GM19372 (cell line): ENCODE results near the gene RPS27.

Experiments used
- ATAC-seq: cut with Tn5 transposase; IDR thresholded peaks from one replicate; pipeline ENCODE4 v1.9.1; 2021; ENCODE audit warnings: mild to moderate bottlenecking, low read depth, moderate library complexity; ENCODE audit not compliant: unreplicated experiment

The RPS27 gene

DNA sequence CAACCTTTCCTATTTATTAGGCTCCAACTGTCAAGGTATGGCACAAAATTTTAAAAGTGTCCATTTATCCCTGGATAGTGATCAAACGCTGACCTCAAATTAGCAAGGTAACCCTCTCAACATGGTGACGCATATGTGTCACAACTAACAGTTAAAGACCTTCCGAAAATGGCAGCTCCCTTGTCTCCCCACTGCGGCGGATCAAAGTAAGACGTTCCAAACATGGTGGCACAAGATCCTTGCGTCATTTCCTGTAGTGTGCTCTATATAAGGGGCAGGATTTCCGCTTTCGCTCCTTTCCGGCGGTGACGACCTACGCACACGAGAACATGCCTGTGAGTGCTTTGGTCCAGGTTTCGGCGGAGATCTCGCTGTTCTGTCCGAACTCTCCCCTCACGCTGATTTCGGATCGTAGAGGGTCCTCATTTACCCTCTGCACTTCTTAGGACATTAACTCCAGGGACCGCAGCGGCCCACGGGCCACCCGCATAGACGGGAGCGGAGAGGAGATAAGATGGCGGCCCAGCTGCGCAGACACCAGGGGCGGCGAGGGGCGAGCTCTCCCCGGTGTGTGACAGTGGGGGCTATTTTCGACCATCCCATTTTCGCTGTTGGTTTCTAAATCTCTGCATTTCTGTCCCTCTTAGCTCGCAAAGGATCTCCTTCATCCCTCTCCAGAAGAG lies at the start of gene RPS27:
RPS27 (plus strand) TSS at position 295 of the 683 bp plus-strand sequence; CDS start at position 330, 35 bp downstream.
- ATAC-seq, result peak; percentile 67

DNA sequence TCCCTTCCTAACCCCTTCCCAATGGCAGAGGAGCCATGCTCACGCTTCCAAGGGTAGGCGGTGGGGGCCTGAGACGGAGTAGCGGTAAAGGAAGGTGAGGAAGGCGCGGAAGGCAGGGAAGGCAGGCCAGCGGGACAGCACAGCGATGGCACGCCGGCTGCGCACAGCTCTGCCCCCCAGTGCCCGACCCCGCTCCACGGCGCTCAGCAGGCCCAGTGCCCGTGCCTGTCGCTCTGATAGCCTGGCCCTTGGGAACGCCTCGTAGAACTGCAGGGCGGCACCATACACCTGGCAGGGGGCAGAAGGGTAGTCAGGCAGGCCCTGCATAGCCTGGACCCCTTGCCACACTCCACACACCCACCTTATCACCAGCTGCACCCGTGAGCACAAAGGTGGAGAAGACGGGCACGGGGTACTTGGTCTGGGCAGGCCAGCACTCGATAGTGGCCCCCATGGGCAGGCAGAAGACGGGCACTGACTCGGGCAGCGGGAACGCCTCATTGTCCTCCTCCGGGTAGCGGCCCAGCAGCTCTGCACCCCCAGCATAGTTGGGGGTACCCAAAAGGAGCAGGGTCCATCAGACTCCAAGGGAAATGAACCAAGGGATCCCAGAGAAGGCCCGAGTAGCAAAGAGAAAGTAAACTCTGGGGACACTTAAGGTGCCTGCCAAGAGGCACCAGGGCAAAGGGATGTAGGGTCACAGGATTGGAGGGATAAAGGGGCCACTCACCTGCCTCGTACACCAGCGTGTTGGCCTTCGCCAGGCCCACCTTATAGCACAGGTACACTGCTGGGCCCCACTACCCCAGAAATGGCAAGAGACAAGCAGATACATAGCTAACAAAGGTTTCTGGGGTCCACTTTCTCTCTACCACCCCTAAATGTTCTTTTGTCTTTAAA lies 48.5 kb upstream of the RPS27 start:
- no peak for ATAC-seq

- ATAC-seq, result no peak
These were observed 47.6 kb upstream of the RPS27 start for GRCh38 chr1:153942766-153943549.

DNA sequence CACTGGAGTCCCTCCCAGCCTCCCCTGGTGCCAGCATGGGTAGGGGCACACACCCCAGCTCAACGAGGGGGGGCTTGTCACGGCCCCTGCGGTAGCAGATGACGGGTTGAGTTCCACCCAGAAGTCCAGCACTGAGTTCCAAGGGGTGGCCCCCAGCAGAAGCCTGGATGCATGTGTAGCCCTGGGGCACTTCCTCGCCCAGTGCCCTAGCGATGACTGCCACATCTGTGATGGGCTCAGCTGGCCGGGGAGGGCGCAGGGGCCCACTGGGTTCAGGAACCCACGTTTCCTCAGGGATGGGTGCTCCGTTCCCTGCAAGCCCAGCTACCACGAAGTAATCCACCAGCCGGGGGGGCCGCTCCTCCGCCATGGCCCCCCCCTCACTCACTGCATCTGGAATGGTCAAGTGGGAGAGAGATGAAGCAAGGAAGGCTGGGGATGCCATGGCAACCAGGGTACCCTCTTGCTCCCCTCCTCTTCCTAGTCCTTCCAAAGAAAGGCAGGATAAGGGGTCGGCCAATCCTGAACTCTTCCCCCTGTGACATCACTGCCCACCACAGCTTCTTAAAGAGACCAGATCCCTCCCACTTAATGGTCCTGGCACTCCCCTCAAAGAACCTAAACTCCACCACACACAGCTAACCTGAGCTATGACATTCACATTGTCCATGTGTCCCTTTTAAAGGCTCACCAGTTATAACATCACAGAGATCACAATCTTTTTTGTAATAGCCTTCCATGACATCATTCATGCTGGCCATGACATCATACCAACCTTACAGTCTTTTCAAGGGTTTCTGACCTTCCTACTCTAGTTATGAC lies 46.3 kb upstream of the RPS27 start:
- no peak for ATAC-seq

GRCh38 chr1:153944827-153945117 lies 45.8 kb upstream of the RPS27 start:
- no peak for ATAC-seq

- ATAC-seq, result no peak
These were observed 45.3 kb upstream of the RPS27 start for GRCh38 chr1:153945131-153945794.

DNA sequence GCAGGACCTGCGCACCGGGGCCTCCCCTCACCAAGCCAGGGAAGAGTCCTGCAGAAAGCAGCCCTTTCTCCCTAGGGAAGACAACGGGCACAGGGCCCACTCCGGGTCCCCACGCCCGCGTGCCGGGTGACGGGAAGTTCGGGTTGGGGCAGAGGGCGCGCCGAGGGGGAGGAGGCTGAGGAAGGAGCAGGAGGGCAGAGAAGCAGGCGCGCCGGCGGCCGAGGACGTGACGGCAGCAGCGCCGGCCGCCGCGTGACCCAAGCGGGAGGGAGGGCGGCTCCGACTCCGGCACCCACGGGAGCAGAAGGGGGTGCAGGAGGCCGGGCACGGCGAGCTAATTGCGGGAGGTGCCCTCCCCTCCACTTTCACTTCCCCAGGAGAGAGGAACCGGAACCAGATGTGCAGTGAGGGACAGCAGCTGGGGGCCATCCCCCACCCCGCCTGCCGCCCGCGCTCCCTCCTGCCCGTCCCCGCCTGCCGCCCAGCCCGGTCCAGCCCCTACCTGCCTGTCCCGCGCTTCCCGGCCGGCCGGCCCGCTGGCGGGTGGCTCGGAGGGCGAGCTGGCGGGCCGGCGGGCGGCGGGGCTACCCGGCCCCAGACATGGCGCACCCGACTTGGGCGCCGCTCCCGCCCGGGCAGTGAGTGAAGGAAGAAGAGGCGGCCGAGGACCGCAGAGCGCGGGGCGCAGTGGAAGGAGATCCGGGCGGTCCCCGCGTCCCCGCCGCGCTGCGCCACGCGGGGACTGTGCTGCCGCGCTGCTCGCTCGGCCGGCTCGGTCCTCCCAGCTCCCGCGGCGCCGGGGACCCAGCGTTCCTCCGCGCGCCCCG lies 44.6 kb upstream of the RPS27 start:
- ATAC-seq, result peak; percentile 66

GRCh38 chr1:153946622-153947241 lies 43.8 kb upstream of the RPS27 start, which contains the start of gene DENND4B:
DENND4B (minus strand) TSS chr1:153946718; CDS start chr1:153944374, 2,344 bp downstream.
- ATAC-seq, result peak; percentile 69

DNA sequence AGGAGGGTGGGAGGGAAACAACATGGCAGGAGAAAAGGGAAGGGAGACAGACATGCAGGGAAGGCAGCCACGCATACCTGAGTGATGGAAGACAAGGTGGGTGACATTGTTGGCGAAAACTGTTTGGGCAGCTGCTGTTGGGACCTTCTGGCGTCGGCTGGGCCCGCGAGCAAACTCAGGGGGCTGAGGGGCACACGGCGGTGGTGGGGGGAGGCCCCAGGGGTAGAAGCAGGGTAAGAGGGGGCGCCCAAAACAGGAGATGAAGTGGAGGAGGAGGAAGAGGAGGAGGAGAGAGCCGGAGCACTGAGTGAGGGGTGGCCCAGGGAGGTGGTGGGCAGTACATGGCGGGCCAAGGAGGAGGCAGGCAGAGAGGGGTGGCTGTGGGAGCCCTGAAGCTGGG lies 39.4 kb upstream of the RPS27 start:
- ATAC-seq, result no peak

- no peak for ATAC-seq
These were observed 38.8 kb upstream of the RPS27 start for GRCh38 chr1:153951801-153952200.

- no peak for ATAC-seq
These were observed 36.6 kb upstream of the RPS27 start for GRCh38 chr1:153953859-153954365.

GRCh38 chr1:153954826-153955225 lies 35.7 kb upstream of the RPS27 start:
- no peak for ATAC-seq

- ATAC-seq, result no peak
These were observed 33.4 kb upstream of the RPS27 start for GRCh38 chr1:153956997-153957715.

DNA sequence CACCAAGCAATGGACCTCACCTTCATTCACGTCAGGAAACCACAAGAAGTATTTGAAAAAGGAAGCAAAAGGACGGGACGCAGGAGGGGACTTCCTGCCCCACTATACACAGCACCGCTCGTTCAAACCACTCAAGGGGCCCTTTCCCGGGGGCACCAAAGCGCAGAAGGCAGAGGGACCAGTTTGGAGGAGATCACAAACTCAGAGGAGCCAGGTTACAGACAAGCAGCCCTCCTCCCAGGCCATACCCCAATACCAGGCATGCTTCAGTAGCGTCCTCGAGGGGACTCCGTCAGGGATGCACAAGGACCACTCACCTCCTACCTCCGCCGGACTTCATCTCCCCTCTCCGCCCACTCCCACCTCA lies 32.8 kb upstream of the RPS27 start:
- peak; percentile 7 for ATAC-seq

DNA sequence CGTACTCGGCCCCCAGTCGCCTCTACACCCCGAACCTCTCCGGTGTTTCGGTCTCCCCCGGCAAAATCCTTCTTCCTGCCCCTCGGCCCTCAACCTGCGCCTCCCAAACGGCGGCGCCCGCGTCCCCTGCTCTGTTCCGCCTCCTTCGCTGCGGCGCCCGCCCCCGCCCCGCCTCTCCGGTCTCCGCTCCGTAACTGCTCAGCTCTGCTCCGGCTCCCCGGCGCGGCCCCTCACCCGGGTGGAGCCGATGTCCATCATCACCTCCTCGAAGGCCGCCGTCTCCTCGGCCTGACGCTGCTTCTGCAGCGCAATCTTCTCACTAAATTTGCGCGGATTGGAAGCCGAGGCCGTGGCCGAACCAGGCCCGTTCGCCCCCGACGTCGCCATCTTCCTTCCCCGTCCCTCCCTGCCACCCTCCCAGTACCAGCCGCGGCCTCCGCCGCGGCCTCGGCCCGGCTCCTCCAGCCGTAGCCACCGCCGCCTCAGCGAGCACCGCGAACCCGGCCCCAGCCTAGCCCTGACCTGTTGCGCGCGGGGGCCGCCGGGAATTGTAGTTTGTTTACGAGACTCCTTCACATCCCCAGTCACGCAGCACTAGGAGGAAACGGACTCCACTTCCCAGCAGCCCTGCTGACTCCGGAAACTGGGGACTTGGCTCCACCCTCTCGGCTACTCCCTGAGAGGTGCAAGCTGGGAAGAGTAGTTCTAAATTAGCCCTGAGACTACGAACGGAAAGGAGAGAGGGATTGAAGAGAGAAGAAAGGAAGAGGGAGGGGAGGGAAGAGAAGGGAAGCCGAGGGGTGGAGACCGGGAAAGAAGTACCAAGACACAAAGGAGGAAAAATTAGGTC lies 32.2 kb upstream of the RPS27 start, which contains the start of gene CRTC2:
CRTC2 (minus strand) TSS at position 502 of the 850 bp plus-strand sequence; CDS start at position 387, 115 bp downstream.
- ATAC-seq, result peak; percentile 74

GRCh38 chr1:153958961-153959260 lies 31.7 kb upstream of the RPS27 start:
- no peak for ATAC-seq

- no peak for ATAC-seq
These were observed 31.1 kb upstream of the RPS27 start for GRCh38 chr1:153959454-153959853.
